H1 (cell line): ENCODE data around the gene MTMR1. TPM values are rescaled to one million over a fixed set of nuclear protein-coding genes. Genes with fewer than 3 reads are reported as not detected.

Source experiments
- CBX5 ChIP-seq: fragments of 300-800, 300-1000 bp; sonication (generic); IDR thresholded peaks from 2 replicates; pipeline ENCODE4 v1.7.1; 2016; ENCODE audit warnings: antibody characterized with exemption, low read length, low read depth
- CHD7 ChIP-seq: fragments of 300-600 bp; sonication (generic); IDR thresholded peaks from 2 replicates; pipeline ENCODE4 v1.7.1; 2012; ENCODE audit warnings: low read length, moderate library complexity, mild to moderate bottlenecking, inconsistent platforms; ENCODE audit not compliant: insufficient replicate concordance
- FOSL1 ChIP-seq: IDR thresholded peaks from 2 replicates; pipeline ENCODE4 v1.6.1; 2011; ENCODE audit warnings: mild to moderate bottlenecking, low read depth, low read length, moderate library complexity; ENCODE audit not compliant: insufficient read depth
- POLR2AphosphoS5 ChIP-seq: IDR thresholded peaks from 2 replicates; pipeline ENCODE4 v1.6.1; 2011; ENCODE audit warnings: low read depth, low read length
- RXRA ChIP-seq: IDR thresholded peaks from 2 replicates; pipeline ENCODE4 v1.6.1; 2011; ENCODE audit warnings: low read depth, mild to moderate bottlenecking, low read length, moderate library complexity; ENCODE audit not compliant: insufficient read depth
- SIRT6 ChIP-seq: IDR thresholded peaks from one replicate; pipeline ENCODE4 v1.7.1; 2012; ENCODE audit warnings: low read length, inconsistent platforms
- SUZ12 ChIP-seq: fragments of 200-600 bp; sonication (generic); IDR thresholded peaks from 2 replicates; pipeline ENCODE4 v1.6.1; 2012; ENCODE audit warnings: mild to moderate bottlenecking, inconsistent platforms, low read length, moderate library complexity, mixed read lengths
- TEAD4 ChIP-seq: IDR thresholded peaks from 2 replicates; pipeline ENCODE4 v1.6.1; 2012; ENCODE audit warnings: low read depth, low read length, inconsistent platforms, mixed read lengths
- YY1 ChIP-seq: IDR thresholded peaks from 2 replicates; pipeline ENCODE4 v1.6.1; 2011; ENCODE audit warnings: low read depth, mild to moderate bottlenecking, low read length
- polyA plus RNA-seq, 7 experiments: library from polyadenylated mRNA; depleted of rRNA in 3 of 7; stranded (reverse) in 5 of 7; unstranded in 2 of 7; fragments of >200 nt in 5 of 7; fragments of 200-250 nt in 2 of 7; gene quantifications; 1 replicate in 5 of 7; 2 replicates in 1 of 7; 4 replicates in 1 of 7; pipeline versions ENCODE4 v1.2.1 to v1.2.3, GENCODE V29; 2011 to 2013; ENCODE audit warnings: missing spikeins in 2 of 7, mixed read lengths in 2 of 7
- total RNA-seq: library from RNA; stranded (reverse); fragmentation: NEBNext Ultra II Directional; extraction: Animal tissue kit (Norgen Biotek cat#: 25700); gene quantifications from 2 replicates; pipeline ENCODE4 v1.2.1, GENCODE V29; 2021

The MTMR1 gene
- total and polyA plus RNA-seq, 2 of the 8 experiments (the other 6 are each of a cell fraction or from before 2014, with no cell fraction given), result 15.1 to 23.8 TPM

GRCh38 chrX:150683112-150683511, 10.1 kb upstream of the MTMR1 start (continued):
- no peak for TF ChIP-seq CHD7
- no peak for TF ChIP-seq POLR2AphosphoS5
- no peak for TF ChIP-seq TEAD4
- TF ChIP-seq SUZ12, result no peak
- no peak for TF ChIP-seq YY1
- TF ChIP-seq FOSL1, result no peak
- no peak for TF ChIP-seq RXRA
- TF ChIP-seq SIRT6, result no peak
- TF ChIP-seq CBX5, result no peak
- TF ChIP-seq, all 59 proteins: peak for 0
